Immature natural killer cell (primary cell): ENCODE measurements around the gene VAMP8. TPM values are rescaled to one million over a fixed set of nuclear protein-coding genes. Genes with fewer than 3 reads are reported as not detected.
"Not testable (repeated sequence)": the region's sequence is repeated elsewhere in the genome, so short reads cannot be mapped to it uniquely, and the experiment has no call there.

ENCODE experiments used
- DNase-seq, 3 donors: peaks; one replicate each; pipeline ENCODE4 v3.0.0; 2022; ENCODE audit warnings: mixed read lengths in 1 of 3
- H3K27ac Mint-ChIP-seq, 6 donors: one replicate each; pipeline ENCODE4 v1.8.0; 2020; ENCODE audit warnings: mixed read lengths in 6 of 6, mild to moderate bottlenecking in 5 of 6, inconsistent platforms in 4 of 6, moderate library complexity in 3 of 6
- H3K27me3 Mint-ChIP-seq, 3 donors: one replicate each; pipeline ENCODE4 v1.8.0; 2020 to 2021; ENCODE audit warnings: low read depth in 3 of 3, mild to moderate bottlenecking in 3 of 3, mixed read lengths in 3 of 3, moderate library complexity in 3 of 3, inconsistent platforms in 1 of 3
- H3K36me3 Mint-ChIP-seq, 3 donors: one replicate each; pipeline ENCODE4 v1.8.0; 2020; ENCODE audit warnings: mixed read lengths in 3 of 3, inconsistent platforms in 2 of 3, mild to moderate bottlenecking in 2 of 3
- H3K4me1 Mint-ChIP-seq, 2 donors: one replicate each; pipeline ENCODE4 v1.8.0; 2020; ENCODE audit warnings: inconsistent platforms in 2 of 2, mild to moderate bottlenecking in 2 of 2, mixed read lengths in 2 of 2, moderate library complexity in 1 of 2
- H3K4me3 Mint-ChIP-seq, 5 donors: one replicate each; pipeline ENCODE4 v1.8.0; 2020; ENCODE audit warnings: mild to moderate bottlenecking in 5 of 5, mixed read lengths in 5 of 5, inconsistent platforms in 3 of 5, moderate library complexity in 3 of 5
- H3K9me3 Mint-ChIP-seq, 6 donors: one replicate each; pipeline ENCODE4 v1.8.0; 2020; ENCODE audit warnings: mild to moderate bottlenecking in 6 of 6, mixed read lengths in 6 of 6, inconsistent platforms in 4 of 6, moderate library complexity in 3 of 6
- polyA plus RNA-seq, 3 donors: library from polyadenylated mRNA; unstranded; fragments of 300-500 nt; fragmentation: Illumina TruSeq; gene quantifications; one replicate each; pipeline ENCODE4 v1.2.3, GENCODE V29; 2021

VAMP8 gene
- polyA plus RNA-seq, 3 donors from 2014 or later = 457 to 687 (median 617) TPM

DNA sequence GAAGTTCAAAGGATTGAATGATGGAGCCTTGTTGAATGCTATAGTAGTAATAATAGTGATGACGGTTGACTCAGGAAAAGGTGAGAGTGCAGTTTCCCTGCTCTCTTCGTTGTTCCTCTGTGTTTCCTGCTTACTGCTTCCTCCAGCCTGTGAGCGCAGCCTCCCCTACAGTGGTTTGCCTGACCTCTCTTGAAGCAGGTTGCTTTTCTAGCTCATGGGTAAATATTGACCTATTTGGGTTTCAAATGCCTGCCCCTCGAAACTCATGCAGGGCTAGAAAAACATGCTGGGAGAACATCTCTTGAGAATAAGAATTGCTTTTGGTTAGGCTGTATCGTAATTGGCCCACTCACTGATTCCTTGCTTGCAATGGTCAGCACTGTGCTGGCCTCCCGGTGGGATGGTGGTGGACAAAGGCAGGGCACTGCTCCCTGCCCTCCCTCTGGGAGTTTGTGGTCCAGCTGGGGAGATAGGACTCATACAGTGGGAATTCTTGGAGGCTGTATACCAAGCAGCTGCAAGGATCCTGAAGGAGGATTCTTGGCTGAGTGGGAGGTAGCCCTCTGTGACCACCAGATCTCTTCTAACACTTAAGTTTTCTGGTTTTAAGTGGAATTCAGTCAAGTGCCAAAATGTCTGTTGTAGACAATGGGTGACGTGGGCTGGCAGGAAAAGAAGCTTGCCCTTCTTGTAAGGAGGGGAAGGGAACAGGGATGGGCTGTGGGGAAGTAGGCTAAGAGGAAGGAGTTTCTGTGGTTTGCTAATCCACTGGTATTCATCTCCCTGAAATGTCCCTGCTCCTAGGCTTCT, 12.8 kb downstream of the VAMP8 start:
- H3K9me3 Mint-ChIP-seq = no peaks in the 10 kb centered on the region
- H3K4me1 Mint-ChIP-seq = peaks cover 33 to 52% of the 10 kb centered on the region in 2 donors
- peaks cover 0 to under 1% (median 0%) of the 10 kb centered on the region in 3 donors for H3K27me3 Mint-ChIP-seq
- DNase-seq = no peak
- peaks cover 0 to 3% (median 0%) of the 10 kb centered on the region in 3 donors for H3K36me3 Mint-ChIP-seq
- no peak overlapping the region for H3K27ac Mint-ChIP-seq
- H3K4me3 Mint-ChIP-seq = no peak overlapping the region

DNA sequence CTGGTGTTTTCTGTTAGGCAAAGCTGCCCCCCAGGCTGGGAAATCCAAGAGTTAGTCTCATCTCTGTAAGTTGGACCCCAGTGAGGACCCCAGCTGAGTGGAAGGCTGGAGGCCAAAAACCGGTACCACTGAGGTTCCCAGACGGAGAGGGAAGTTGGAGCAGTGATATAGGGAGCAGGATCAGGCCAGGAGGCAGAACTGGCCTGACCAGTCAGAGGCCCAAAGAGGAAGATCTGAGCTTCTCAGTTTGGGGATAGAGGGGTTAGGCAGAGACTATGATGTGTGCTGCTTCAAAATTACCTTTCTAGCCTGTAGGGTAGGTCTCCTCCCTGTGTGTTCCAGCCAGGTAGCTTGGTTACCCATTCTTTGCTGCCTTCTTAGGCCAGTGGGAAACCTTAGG, 13.6 kb downstream of the VAMP8 start:
- Mint-ChIP-seq H3K27ac (no peak overlapping the region), H3K9me3 (no peaks in the 10 kb centered on the region), H3K4me1 (peaks cover 33 to 51% of the 10 kb centered on the region in 2 donors), H3K36me3 (peaks cover 0 to 3% (median 0%) of the 10 kb centered on the region in 3 donors), H3K27me3 (peaks cover 0 to 8% (median 4%) of the 10 kb centered on the region in 3 donors), H3K4me3 (no peak overlapping the region)
- DNase-seq = no peak

DNA sequence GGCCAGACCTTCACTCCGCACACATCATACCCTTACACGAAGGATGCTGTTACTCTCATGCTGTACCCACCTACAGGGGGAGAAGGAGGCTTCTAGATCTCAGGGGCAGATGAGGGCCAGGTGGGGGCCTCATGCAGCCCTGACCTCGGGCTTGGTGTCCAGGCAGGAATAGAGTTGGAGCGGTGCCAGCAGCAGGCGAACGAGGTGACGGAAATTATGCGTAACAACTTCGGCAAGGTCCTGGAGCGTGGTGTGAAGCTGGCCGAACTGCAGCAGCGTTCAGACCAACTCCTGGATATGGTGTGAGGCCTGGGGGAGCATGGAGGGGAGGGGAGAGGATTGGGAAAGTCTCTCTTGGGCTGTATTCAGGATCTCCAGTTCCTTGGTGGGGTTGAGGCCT, 14.2 kb downstream of the VAMP8 start:
- Mint-ChIP-seq H3K9me3 (no peaks in the 10 kb centered on the region), H3K4me1 (peaks cover 35 to 51% of the 10 kb centered on the region in 2 donors), H3K36me3 (peaks cover 0 to 3% (median 0%) of the 10 kb centered on the region in 3 donors), H3K27ac (peak overlapping the region in 3 of 6 donors; percentile 33 to 38 (median 34)), H3K27me3 (peaks cover 0 to 9% (median 4%) of the 10 kb centered on the region in 3 donors), H3K4me3 (no peak overlapping the region)
- no peak for DNase-seq

DNA sequence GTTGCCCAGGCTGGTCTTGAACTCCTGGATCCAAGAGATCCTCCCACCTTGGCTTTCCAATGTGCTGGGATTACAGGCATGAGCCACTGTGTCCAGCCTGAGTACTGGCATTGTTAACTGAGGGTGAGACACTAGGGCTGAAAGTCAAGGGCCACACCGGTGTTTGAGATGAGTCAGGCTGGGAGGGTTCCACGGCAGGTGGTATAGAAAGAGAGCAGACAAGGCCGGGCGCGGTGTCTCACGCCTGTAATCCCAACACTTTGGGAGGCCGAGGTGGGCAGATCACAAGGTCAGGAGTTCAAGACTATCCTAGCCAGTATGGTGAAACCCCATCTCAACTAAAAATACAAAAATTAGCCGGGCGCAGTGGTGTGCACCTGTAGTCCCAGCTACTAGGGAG, 14.9 kb downstream of the VAMP8 start:
- H3K4me1 Mint-ChIP-seq = peaks cover 41 to 54% of the 10 kb centered on the region in 2 donors
- H3K4me3 Mint-ChIP-seq = peak overlapping the region in 1 of 5 donors; percentile 27
- not testable (repeated sequence) for H3K27me3 Mint-ChIP-seq, H3K36me3 Mint-ChIP-seq, H3K9me3 Mint-ChIP-seq, DNase-seq
- H3K27ac Mint-ChIP-seq = peak overlapping the region in 1 of 6 donors; percentile 28

DNA sequence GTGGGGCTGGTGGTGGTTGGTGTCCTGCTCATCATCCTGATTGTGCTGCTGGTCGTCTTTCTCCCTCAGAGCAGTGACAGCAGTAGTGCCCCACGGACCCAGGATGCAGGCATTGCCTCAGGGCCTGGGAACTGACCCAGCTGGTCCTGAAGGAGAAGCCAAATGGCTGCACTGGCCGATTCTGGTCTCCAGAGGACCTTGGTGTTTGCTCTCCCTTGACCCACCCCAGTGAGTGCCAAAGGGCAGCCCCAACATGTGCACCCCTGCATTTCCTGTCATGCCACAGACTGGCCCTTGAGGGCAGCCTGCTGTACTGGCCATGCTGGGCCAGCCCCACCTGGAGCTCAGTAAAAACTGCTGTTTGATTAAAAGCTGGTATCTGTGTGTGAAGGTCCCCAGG, 15.6 kb downstream of the VAMP8 start:
- Mint-ChIP-seq H3K4me1 (peaks cover 37 to 47% of the 10 kb centered on the region in 2 donors), H3K27ac (no peak overlapping the region), H3K27me3 (peaks cover 0 to 9% (median 4%) of the 10 kb centered on the region in 3 donors), H3K4me3 (peak overlapping the region in 3 of 5 donors; percentile 38 to 54 (median 39)), H3K36me3 (peaks cover 0 to 3% (median 0%) of the 10 kb centered on the region in 3 donors), H3K9me3 (no peaks in the 10 kb centered on the region)
- no peak for DNase-seq

DNA sequence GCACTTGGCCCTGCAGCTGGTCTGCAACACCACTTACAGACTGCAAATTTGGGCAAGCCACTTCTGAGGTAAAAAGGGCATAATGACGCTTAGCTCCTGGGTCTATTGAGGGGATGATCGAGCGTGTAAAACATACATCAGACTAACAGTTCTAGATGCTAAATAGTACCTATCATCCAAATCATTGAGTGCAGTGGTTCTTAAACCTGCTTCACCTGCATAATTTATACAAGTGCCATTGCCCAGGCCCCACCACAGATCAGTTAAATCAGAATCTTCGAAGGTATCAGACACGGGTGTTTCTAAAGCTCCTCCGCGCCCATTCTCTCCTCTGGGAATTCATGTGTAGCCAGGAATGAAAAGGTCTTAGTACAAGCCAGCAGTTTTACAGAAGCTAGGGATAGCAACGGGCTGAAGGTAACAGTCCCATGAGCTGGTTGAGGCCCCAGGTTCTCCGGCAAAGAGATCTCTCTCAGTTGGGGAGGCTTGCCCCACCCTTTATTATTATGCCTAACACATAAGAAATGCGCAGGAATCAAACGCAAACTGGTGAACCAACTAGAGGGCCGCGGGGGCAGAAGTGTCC, 17.4 kb downstream of the VAMP8 start:
- Mint-ChIP-seq H3K9me3 (no peaks in the 10 kb centered on the region), H3K36me3 (no peaks in the 10 kb centered on the region), H3K4me1 (peaks cover 33 to 38% of the 10 kb centered on the region in 2 donors), H3K27me3 (peaks cover 0 to 9% (median 4%) of the 10 kb centered on the region in 3 donors), H3K27ac (peak overlapping the region; percentile 91 to 97 (median 96)), H3K4me3 (peak overlapping the region; percentile 95 to 99 (median 98))
- DNase-seq = no peak

DNA sequence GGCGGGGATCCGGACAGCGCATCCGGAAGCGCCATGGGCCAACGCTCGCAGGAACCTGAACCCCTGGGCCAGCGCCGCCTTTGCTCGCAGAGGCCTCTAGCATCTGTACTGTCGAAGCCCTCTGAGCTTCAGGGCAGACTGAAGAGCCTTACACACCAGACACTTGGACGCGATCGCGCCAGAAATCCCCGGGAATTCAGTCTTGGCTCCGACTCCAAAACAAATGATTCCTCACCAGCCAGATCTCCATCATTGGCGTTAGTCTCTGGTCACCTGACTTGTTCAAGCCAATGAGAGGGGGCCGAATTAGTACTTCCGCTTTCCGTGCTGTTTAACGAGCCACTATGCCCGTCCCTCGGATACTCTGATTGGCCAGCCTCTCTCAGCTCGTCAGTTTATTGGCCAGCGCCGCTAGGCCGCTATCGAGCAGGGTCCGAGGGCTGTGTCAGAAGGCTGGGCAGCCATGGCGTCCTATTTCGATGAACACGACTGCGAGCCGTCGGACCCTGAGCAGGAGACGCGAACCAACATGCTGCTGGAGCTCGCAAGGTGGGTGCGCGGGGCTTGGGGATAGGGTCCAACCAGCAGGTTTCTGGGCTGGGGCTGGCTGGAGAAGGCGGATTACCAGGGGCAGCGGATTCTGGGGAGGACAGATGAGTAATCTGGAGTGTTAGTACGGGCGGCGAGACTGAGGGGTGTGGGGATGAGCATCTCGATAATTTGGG, 18.1 kb downstream of the VAMP8 start, which contains the start of gene RNF181:
Gene RNF181 (plus strand): TSS at position 445 of the 725 bp plus-strand sequence. CDS start 19 bp downstream, at position 464.
- H3K4me1 Mint-ChIP-seq = peaks cover 32 to 33% of the 10 kb centered on the region in 2 donors
- peak; percentile 89 to 91 (median 91) for DNase-seq
- peak within 1 kb of the TSS; percentile 91 to 97 (median 96) for H3K27ac Mint-ChIP-seq
- H3K36me3 Mint-ChIP-seq = no peaks in the 10 kb centered on the region
- no peaks in the 10 kb centered on the region for H3K9me3 Mint-ChIP-seq
- H3K4me3 Mint-ChIP-seq = peak within 1 kb of the TSS; percentile 95 to 99 (median 98)
- peaks cover 0 to 9% (median 4%) of the 10 kb centered on the region in 3 donors for H3K27me3 Mint-ChIP-seq

DNA sequence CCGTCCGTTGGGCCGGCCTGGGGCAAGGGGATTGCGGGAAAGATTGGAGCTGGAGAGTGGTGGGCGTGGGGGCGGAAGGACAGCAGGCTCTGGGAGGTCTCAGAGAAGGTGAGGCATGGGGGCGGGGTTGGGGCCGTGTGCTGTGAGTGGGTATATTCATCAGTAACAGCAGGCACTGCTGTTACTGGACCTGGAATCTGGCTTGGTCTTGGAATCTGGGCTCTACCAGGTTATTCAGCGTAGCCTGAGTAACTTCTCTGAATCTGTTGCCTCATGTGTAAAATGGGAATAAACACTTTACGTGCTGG, 18.6 kb downstream of the VAMP8 start:
- DNase-seq = no peak
- peak overlapping the region; percentile 91 to 97 (median 96) for H3K27ac Mint-ChIP-seq
- H3K4me1 Mint-ChIP-seq = peaks cover 32 to 33% of the 10 kb centered on the region in 2 donors
- H3K9me3 Mint-ChIP-seq = no peaks in the 10 kb centered on the region
- no peaks in the 10 kb centered on the region for H3K36me3 Mint-ChIP-seq
- peak overlapping the region; percentile 95 to 99 (median 98) for H3K4me3 Mint-ChIP-seq
- H3K27me3 Mint-ChIP-seq = peaks cover 0 to 9% (median 4%) of the 10 kb centered on the region in 3 donors

DNA sequence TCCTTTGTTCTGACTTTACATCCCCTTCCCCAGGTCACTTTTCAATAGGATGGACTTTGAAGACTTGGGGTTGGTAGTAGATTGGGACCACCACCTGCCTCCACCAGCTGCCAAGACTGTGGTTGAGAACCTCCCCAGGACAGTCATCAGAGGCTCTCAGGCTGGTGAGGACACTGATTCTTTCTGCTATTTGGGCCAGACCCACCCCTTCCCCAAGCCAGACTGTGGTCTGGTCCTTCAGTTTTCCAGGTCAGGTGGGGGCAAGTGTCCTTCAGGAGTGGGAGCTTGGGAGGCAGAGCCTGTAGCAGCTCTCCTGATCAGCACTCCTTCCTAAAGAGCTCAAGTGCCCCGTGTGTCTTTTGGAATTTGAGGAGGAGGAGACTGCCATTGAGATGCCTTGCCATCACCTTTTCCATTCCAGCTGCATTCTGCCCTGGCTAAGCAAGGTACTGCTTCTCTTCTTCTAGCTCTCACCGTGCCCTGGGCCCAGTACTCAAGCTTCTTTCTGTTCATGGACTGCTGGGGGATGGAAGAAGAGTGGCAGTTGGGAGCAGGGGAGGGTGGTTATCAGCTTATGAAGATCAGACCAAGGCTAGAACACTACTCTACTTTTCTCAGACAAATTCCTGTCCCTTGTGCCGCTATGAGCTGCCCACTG, 19.2 kb downstream of the VAMP8 start:
- H3K27me3 Mint-ChIP-seq = peaks cover 0 to 12% (median 4%) of the 10 kb centered on the region in 3 donors
- no peak for DNase-seq
- H3K9me3 Mint-ChIP-seq = no peaks in the 10 kb centered on the region
- H3K4me1 Mint-ChIP-seq = peaks cover 33 to 35% of the 10 kb centered on the region in 2 donors
- no peaks in the 10 kb centered on the region for H3K36me3 Mint-ChIP-seq
- H3K27ac Mint-ChIP-seq = peak overlapping the region in 5 of 6 donors; percentile 24 to 96 (median 91)
- peak overlapping the region; percentile 95 to 99 (median 98) for H3K4me3 Mint-ChIP-seq

DNA sequence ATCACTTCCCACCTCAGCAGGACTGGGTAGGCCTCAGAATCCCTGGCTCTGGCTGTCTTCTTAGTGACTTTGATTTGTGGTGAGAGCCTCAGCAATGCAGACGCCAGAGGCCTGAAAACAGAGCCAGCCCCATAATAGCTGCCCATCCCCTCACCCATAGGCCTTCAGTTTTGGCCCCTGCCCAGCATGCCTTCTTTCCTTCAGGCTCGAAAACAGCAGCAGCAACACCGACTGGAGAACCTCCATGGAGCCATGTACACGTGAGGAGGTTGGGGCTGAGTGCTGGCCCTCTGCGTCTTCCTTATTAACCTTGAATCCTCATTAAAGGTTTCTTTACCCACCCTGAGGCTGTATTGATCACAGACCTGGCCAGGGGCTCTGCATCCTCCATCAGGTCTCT, 19.9 kb downstream of the VAMP8 start:
- H3K27me3 Mint-ChIP-seq = peaks cover 0 to 14% (median 4%) of the 10 kb centered on the region in 3 donors
- peak overlapping the region in 1 of 6 donors; percentile 21 for H3K27ac Mint-ChIP-seq
- no peaks in the 10 kb centered on the region for H3K36me3 Mint-ChIP-seq
- H3K4me3 Mint-ChIP-seq = peak overlapping the region; percentile 57 to 98 (median 96)
- H3K9me3 Mint-ChIP-seq = no peaks in the 10 kb centered on the region
- DNase-seq = no peak
- peaks cover 37 to 40% of the 10 kb centered on the region in 2 donors for H3K4me1 Mint-ChIP-seq

DNA sequence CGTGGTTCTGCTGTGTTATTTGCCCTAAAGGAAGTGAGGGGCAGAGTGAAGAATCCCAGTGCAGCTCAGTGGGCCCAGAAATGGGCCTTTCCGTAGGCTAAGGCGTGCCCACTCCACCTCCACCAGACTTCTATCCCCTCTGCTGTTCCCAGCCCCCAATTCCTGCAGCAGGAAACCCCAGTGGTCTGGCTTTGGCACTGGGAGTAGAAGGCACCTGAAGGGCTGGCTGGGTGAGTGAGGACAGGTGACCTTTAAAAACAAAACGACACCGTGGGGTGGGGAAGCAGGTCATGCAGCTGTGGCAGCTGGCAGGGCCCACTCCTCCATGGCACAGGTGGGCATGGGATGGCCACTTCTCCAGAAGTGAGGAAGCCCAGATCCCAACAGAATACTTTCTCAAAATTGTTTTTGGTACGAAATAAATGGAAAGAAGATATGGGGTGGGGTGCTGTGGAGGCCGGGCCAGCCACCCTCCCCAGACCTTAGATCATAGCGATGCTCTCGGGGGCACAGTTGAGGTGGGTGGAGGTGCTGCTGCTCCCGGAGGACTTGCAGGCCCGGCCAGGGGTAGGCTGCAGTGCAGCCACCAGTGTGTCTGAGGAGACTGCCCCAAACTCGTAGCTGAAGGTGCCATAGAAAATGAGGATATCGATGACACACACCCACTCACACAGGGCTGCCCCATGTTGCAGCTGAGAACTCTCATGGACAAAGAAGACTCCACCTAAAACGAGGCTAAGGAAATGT, 21.4 kb downstream of the VAMP8 start:
- Mint-ChIP-seq H3K9me3 (no peaks in the 10 kb centered on the region), H3K36me3 (no peaks in the 10 kb centered on the region), H3K4me1 (peaks cover 48 to 49% of the 10 kb centered on the region in 2 donors), H3K27me3 (peaks cover 0 to 14% (median 7%) of the 10 kb centered on the region in 3 donors), H3K27ac (no peak overlapping the region), H3K4me3 (no peak overlapping the region)
- no peak for DNase-seq

DNA sequence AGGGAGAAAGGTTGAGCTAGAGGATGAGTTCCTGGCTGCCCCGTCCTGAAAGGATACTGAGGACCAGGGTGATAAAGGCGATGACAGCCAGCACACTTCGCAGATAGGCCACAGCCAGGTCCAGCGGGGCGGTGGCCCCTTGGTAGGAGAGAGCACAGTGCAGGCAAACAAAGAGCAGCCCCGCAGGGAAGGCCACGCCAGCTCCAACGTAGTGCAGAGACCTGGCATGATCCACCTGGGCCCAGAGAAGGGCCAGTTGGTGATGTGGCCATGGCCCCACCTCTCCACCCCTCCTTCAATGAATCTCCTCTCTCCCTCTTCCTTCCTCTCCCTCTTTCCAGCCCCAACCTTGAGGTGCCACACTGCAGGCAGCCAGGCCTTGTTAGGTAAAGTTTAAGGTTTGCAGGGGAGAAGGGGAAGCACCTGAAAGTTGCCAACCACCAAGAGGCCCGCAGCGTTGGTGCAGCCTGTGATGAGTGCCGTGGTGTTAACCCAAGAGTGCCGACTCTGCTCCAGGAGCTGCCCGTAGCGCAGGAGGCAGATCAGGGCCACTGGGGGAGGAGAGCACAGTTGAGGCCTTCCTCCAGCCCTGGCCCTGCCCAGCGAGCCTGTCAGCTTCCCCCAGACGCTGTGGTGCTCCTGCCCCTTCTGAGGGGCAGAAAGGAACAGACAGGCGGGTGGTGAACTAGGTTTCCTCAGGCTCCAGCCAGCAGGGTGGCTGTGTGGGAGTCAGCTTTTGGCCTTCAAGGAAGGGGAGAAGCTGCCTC, 22.3 kb downstream of the VAMP8 start:
- Mint-ChIP-seq H3K4me3 (no peak overlapping the region), H3K9me3 (no peaks in the 10 kb centered on the region), H3K4me1 (peaks cover 46 to 48% of the 10 kb centered on the region in 2 donors), H3K27ac (peak overlapping the region in 1 of 6 donors; percentile 29), H3K27me3 (peaks cover 0 to 14% (median 9%) of the 10 kb centered on the region in 3 donors), H3K36me3 (no peaks in the 10 kb centered on the region)
- DNase-seq = no peak
